OCI-M2 (cell line): ENCODE results near the gene CSTF3.
A peak's percentile ranks its signal among the peaks of the same experiment; 100 is the strongest.

Experiments used
- DNase-seq: peaks from one replicate; lab custom pipeline; 2025; ENCODE audit not compliant: unreplicated experiment; lab: John Stamatoyannopoulos, UW

Gene CSTF3

GRCh38 chr11:33045551-33046255, 115.6 kb downstream of the CSTF3 start:
- DNase-seq: no peak

GRCh38 chr11:33044285-33044756, 117.0 kb downstream of the CSTF3 start:
- no peak for DNase-seq

GRCh38 chr11:33043221-33043830, 118.0 kb downstream of the CSTF3 start:
- no peak for DNase-seq

GRCh38 chr11:33040862-33041453, 120.3 kb downstream of the CSTF3 start:
- no peak for DNase-seq

- DNase-seq: no peak
These were observed 121.0 kb downstream of the CSTF3 start for GRCh38 chr11:33040033-33040861.

GRCh38 chr11:33039274-33040032, 121.8 kb downstream of the CSTF3 start, which contains the start of gene TCP11L1:
TSS of gene TCP11L1 (plus strand) at chr11:33039572. CDS start at chr11:33043774, 4,202 bp downstream.
- DNase-seq: peak; percentile 47

- no peak for DNase-seq
These were observed 126.3 kb downstream of the CSTF3 start for GRCh38 chr11:33035011-33035410.
